SKM-1 (cell line): ENCODE data around the gene CMTM1.
A peak's percentile ranks its signal among the peaks of the same experiment; 100 is the strongest.
"Not testable (repeated sequence)": the region's sequence is repeated elsewhere in the genome, so short reads cannot be mapped to it uniquely, and the experiment has no call there.

Experiments used
- DNase-seq: peaks from one replicate; lab custom pipeline; 2025; ENCODE audit not compliant: unreplicated experiment; lab: John Stamatoyannopoulos, UW

Gene CMTM1

DNA sequence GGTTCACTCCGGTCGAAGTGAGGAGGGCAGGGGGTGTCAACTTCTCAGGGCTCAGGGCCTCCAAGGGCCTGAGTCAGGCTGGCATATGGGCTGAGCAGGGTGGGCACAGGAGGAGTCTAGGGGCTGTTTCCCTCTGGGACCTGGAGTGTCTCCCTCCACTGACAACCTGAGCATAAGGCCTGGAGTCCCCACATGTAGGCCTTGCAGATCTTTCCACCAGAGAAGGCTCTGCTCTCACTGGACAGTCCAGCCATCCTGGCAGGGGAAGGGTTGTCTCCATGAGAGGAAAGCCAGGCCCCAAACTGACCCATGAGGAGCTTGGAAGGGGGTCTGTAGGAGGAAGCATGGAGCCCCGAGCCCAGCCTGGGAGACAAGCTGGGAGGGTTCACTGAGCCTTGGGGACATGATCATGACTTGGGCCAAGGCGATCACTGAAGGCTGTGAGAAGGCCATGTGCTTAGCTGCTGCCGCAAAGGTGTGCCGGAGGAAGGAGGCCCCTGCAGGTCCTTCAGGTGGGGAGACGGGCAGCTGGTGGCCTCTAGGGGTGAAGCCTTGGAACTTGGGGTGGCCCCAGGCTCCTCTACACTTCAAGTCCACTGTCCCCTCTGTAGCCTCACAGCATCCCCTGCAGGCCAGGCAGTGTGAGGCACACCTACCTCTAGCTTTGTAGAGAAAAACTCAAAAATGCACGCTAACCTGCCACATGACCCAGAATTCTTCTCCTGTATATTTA is 22.9 kb downstream of the CMTM1 start:
- peak; percentile 36 for DNase-seq

DNA sequence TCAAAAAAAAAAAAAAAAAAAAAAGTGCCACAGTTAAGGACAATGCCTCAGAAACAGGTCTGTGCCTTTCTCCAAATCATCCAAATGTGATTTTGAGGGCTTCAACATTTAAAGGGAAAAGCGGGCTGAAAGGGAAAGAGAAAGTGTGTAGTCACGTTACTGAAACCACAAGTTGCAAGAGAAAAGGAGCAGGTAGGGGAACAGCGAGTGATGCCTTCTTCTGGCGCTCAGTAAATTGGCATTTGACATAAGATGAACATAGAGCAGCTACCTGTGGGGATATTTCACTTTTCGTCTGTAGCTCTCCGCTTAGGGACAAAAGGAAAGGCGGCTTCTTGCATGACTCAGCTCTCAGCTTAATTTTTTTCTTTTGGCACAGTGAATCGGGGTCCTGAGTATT is 24.1 kb downstream of the CMTM1 start:
- DNase-seq: no peak

DNA sequence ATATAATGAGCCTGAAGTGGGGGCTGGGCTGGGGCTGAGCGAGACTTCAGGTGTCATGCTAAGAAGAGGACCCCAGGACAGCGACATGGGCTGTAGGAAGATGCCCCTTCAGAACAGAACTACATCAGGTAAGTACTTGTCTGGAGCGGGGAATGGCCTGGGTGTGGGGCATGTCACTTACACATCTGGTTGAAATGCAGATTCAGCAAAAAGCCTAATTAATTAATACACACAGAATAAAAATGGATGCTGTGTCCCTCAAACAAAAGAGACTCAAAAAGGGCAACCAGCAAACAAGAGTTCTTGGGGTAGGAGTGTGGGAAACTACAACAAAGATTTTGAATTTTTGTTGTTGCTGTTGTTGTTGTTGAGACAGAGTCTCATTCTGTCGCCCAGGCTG is 24.8 kb downstream of the CMTM1 start:
- DNase-seq: no peak

DNA sequence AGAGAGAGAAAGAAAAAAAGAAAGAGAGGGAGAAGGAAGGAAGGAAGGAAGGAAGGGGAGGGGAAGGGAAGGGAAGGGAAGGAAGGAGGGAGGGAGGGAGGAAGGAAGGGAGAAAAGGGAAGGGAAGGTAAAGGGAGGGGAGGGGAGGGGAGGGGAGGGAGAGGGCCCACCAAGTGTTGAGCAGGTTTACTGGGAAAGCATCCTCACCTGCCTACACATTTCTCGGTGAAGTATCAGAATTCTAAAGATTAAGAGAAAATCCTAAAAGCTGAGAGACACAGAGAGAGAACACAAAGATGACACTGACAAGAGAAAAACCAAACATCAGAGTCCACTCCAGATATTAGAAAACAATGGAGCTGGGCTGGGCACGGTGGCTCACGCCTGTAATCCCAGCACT is 26.0 kb downstream of the CMTM1 start:
- no peak for DNase-seq

DNA sequence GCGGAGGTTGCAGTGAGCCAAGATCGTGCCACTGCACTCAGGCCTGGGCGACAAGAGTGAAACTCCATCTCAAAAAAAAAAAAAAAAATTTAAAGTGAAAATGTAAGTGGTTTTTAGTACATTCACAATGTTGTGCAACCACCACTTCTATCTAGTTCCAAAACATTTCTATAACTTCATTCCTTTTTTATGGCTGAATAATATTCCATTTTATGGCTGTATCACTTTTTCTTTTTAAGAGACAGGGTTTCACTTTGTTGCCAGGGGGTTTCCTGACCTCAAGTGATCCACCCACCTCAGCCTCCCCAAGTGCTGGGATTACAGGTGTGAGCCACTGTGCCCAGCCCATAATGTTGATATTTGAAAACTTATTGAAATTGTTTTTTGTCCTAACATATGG is 26.6 kb downstream of the CMTM1 start:
- DNase-seq: no peak

DNA sequence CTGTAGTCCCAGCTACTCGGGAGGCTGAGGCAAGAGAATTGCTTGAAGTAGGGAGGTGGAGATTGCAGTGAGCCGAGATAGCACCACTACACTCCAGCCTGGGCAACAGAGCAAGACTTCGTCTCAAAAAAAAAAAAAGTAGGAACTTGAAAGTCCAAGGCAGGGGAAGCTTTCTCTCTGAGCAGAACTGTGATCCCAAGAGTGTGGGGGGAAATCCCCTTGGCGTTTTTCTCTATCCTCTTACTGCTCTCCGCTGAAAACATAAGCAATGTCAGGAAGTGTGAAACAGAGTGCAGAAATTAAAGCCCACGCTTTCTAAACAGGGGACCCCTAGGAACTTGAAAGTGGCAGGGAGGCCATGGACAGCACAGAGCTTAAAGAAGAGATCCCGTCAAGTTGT is 28.5 kb downstream of the CMTM1 start:
- no peak for DNase-seq

DNA sequence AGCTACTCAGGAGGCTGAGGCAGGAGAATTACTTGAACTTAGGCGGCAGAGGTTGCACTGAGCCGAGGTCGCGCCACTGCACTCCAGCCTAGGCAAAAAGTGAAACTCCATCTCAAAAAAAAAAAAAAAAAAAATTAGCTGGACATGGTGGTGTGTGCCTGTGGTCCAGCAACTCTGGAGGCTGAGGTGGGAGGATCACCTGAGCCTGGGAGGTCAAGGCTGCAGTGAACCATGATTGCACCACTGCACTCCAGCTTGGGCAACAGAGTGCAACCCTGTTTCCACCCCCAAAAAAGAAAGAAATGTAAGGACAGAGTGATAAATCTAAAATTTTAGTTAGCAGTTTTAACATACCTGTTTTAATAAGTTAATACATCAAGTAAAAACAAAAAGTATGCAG is 30.3 kb downstream of the CMTM1 start:
- DNase-seq: not testable (repeated sequence)

DNA sequence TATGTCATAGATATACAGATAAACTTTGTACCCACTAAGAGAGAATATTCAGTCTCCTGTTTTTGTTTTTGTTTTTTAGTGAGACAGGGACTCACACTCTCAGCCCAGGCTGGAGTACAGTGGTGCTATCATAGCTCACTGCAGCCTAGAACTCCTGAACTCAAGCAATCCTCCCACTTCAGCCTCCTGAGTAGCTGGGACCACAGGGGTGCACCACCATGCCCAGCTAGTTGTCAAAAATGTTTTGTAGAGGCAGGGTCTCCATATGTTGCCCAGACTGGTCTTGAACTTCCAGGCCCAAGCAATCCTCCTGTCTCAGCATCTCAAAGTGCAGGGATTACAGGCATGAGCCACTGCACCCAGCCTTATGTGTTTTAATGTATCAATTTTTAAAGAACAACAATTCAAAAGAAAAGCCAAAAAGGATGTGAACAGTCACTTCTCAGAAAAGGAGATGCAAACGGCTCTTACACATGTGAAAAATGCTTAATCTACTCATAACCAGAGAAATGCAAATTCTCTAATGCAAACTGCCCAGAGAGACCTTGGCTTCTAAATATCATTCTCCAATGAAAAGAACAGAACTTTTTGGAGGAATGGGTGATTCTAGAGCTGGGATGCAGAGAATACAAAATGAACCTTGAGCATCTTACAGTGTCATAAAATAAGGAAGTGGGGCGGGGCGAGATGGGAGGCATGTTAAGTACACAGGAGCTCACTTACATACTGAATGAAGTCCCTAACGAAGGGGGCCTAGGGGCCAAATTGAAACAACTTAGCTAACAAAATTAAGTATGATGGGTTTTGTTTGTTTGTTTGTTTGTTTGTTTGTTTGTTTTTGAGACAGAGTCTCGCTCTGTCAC is 31.0 kb downstream of the CMTM1 start:
- DNase-seq: no peak

DNA sequence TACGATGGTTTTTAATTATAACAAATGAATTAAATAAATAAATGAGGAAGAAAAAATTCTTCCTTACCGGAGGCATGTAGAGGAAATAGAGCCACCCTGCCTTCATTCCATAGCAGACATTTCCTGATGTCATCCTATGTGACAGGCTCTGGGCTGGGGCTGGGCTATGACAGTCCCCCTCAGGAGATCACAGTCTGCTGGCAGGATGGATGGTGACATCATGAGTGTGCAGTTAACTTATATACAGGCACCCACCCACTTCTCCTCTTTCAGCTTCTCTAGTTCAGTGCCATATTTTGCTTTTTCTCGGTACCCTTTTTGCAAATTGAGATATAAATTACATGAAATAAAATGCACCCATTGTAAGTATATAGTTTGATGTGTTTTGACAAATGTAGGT is 31.9 kb downstream of the CMTM1 start:
- DNase-seq: no peak

DNA sequence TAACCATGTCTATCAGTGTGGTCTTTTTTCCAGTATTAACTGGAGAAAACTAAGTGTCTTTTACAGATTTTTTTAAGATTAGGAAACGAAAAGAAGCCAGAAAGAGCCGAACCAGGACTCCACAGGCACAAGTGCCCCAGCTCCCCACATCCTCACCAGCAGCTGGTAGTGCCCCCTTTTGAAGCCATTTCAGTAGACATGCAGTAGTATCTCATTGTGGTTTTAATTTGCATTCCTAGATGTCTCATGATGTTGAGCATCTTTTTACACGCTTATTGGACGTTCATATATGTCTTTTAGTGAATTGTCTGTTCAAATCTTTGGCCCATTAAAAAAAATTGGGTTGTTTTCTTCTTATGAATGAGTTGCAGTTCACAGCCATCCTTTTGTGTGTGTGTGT is 33.5 kb downstream of the CMTM1 start:
- DNase-seq: no peak

DNA sequence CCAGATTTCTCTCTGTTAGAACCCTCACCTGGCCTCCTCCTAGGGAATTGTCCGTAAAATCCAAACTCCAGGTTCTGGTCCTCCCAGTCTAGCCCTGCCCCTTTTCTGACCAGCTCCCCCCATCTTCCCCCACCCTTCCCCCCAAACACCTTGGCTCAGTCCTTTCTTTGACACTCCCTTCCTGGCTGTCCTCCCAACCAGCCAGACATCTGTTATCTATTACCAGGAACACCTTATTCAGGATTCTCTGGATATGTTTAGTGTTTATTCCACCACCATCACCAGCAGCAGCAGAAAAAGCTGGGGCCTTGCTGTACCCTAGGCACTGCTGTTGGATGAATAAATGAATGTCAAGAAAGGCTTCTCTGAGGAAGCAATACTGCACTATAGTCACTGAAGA is 34.2 kb downstream of the CMTM1 start:
- no peak for DNase-seq

DNA sequence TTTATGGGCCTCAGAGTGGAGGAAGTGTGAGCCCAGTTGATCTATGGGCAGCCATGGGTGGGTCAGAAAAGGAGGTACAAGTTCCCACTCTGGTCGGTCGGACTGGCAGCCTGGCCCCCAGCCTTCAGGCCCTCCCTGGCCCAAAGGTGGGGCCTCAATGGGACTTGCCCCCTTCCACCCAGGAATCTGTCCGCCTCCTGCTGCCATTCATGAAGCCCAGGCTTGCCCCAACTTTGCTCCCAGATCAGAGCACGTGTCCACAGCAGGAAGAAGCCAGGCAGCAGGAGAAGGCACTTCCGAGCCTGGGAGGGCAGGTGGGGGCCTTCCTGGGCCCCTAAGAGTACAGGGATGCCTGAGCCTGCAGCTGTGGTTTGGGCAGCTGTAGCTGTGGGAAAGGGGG is 35.2 kb downstream of the CMTM1 start:
- DNase-seq: no peak

DNA sequence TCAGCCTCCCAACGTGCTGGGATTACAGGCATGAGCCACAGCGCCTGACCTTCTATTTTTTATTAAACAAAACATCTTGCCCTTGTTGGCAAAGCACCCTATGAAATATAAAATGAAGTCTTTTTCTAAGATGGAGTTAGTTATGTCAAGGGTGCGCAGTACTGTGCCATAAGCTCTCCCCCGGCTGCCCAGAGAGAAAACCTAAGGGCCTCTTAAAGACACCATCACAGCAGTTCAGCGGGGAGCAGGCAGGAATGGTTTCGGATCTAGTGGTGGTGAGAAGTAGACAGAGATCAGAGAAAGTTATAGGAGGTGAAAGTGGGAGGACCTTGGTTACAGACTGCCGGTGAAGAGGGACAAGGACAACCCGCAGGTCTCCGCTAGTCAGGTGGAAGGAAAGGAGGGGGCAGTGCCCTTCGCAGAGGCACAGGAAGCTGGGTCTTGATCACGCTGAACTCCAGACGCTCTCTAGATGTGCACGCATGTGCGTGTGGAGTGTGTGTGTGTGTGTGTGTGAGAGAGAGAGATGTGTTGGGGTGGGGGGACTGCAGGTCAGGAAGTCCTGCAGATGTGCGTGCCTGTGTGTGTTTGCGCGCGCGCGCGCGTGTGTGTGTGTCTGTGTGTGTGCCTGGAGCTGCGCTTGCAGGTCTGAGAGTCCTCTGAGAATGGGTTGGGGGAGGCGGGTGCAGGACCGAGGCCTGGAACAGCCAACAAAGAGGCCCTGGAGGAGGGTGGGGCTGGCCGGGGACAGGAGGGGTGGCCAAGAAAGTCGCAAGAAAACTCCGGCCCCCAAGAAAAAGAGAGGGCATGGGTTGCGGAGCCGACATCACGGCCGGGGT is 37.5 kb downstream of the CMTM1 start:
- DNase-seq: peak; percentile 74

DNA sequence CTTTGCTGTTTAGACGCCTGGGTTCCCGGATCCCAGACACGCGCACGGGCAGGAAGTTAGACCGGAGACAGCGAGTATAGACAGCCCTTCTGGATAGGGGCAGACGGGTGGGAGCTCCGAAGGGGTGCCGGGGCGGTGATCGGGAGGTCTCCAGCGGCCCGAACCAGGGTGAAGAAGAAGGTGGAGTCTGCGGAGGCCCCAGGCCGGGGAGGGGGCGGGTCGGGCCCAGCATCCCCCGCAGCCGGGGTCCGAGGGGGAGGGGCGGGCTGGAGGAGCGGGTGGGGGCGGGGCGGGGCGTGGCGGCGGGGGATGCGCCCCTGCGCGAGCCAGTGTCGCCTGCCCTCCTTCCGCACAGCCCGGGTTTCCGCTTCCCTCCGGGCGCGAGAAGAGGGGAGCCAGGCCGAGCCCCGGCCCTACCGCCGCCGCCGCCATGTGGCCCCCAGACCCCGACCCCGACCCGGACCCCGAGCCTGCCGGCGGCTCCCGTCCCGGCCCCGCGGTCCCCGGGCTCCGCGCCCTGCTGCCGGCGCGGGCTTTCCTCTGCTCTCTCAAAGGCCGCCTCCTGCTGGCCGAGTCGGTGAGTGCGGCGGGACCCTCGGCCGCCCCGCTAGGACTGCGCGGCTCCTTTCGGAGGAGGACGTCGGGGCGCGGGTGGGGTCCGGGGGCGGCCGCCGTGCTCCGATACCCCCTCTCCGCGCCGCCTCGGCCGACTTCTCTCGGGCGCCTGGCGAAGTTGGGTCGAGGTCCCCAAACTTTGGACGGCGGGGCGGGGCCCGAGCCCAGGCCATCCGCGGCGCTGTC is 38.3 kb downstream of the CMTM1 start, which contains the start of gene CMTM3:
TSS of gene CMTM3 (plus strand) at position 329 of the 801 bp plus-strand sequence. CDS start at position 431, 102 bp downstream.
- DNase-seq: peak; percentile 35

DNA sequence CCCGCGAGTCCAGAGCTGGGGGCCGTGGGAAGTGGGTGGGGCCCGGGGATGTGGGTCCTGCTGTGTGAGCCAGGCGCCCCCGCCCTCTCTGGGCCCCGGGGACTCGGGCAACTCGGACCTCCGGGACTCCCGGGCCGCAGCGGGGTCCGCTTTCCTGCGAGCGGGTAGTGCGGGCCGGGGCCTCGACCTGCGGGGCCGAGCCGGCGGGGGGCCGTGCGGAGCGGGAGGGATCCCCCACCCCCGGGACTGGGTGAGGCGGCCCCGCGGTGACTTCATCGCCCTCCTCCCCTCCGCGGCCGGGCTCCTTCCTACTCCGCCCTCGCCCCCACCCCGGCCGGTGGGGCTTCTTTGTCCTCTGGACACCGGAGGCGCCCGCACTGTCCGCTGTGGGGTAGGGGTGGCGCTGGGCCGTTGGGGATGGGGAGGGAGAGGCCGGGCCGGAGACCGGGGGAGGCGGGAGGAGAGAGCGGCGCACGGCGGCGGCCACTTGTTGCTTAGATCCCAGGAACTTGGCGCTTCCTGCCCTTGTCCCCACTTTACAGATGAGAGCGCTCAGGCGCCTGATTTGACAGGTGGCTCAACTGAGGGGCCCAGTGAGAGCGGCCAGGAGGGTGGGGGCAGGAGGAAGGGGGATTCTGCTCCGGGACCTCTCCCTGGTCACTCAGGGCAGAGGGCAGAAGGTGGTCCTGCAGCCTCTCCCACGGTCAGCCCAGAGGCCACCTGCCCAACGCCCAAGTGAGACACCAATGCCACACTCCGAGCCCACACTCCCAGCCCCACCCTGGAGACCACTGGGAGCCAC is 39.1 kb downstream of the CMTM1 start:
- DNase-seq: no peak

DNA sequence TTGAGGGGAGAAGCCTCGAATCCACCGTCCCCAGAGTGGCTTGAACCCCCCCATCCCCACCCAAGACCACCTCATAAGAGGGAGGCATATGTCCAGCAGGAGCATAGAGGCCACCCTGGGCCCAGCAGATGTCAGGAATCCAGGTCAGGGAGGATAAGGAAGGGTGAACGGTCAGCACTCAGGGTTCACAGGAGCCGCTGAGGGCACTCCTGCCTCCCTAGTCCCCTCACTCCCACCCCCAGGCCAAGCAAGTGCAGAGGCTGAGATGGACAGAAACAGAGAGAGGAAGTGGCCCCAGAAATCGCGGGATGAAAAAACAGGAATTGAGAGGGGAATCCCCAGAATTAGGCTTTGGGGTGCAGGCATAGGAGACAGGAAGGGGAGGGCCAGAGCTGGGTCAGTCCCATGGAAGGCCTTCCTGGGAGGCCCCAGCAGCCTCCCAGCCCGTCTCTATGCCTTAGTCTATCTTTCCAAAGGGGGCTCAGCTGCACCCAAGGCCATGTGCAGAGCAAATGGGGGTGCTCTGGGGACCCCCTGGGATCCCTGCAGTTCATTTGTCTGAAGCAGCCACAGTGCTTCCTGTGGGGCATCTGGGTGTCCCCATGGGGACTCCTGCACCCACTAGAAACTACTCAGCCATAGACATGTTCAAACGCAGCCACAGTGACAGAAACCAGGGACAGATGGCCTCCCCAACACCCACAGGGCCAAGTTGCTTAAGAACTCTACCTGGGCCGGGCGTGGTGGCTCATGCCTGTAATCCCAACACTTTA is 39.9 kb downstream of the CMTM1 start:
- no peak for DNase-seq

DNA sequence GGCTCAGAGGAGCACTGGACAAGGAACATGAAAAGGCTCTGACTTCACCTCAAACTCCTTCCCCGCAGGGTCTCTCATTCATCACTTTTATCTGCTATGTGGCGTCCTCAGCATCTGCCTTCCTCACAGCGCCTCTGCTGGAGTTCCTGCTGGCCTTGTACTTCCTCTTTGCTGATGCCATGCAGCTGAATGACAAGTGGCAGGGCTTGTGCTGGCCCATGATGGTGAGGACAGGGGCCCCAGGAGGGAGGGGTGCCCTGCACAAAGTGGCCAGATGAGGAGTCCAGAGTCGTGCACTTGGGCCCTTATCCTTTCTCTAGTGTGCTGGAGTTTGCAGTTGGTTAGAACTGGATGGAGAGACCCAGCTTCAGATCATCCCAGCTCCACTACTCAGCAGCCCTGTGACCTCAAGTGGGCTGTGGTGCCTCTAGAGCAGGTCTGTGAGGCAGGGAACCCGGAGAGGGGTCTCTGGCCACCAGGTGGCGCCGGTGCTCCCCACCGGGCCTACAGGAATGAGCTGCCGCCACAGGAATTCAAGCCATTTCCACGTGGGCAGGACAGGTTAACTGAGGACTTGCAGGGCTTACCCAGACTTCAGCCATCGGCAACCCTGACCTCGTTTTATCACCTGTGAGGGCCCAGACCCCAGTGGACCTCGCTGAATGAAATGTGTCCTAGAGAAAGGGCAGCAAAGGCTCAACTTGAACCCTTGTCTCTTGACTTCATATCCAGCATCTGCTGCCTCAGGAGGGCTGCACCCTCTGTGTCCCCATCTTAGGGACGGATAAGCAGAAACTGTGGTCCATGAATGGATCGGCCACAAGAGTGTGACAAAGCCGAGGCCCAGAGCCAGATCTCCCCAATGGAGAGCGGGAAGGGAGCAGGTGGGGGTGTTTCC is 42.3 kb downstream of the CMTM1 start:
- DNase-seq: peak; percentile 73

DNA sequence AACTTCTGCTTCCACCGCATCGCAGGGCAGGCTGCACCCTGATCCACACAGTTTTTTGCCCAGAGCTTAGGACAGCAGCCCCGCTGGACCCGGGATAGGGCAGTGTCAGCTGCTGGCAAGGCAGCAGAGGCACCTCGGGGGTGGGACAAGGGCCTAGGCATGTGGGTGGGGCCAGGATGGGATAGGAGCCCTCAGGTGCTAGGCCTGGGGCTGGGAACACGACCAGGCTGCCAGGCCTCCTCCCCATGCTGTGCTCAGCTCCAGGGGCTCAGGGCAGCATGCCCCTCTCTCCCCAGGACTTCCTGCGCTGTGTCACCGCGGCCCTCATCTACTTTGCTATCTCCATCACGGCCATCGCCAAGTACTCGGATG is 42.9 kb downstream of the CMTM1 start:
- no peak for DNase-seq
